GM12875 (cell line): ENCODE results near the gene PDE2A.

Experiments used
- H3K4me3 ChIP-seq: one replicate; pipeline ENCODE4 v1.5.1; 2011; ENCODE audit warnings: low read depth, low read length, control low read depth
- CTCF ChIP-seq: IDR thresholded peaks from 2 replicates; pipeline ENCODE4 v1.5.1; 2011; ENCODE audit warnings: low read depth, mild to moderate bottlenecking, control low read depth, inconsistent platforms, low read length, moderate library complexity, borderline replicate concordance; ENCODE audit not compliant: insufficient read depth

Gene PDE2A

GRCh38 chr11:72684236-72684912, 10.2 kb upstream of the PDE2A start:
- TF ChIP-seq CTCF: peak; percentile 85
- H3K4me3 ChIP-seq: no peak overlapping the region

- TF ChIP-seq CTCF: peak; percentile 98
- no peak overlapping the region for H3K4me3 ChIP-seq
Observed at GRCh38 chr11:72683782-72684200, 9.6 kb upstream of the PDE2A start.

- no peak overlapping the region for H3K4me3 ChIP-seq
- TF ChIP-seq CTCF: no peak
Observed at GRCh38 chr11:72682858-72683243, 8.6 kb upstream of the PDE2A start.

GRCh38 chr11:72682238-72682857, 8.1 kb upstream of the PDE2A start:
- no peak for TF ChIP-seq CTCF
- H3K4me3 ChIP-seq: no peak overlapping the region

- no peak for TF ChIP-seq CTCF
- no peak overlapping the region for H3K4me3 ChIP-seq
Observed at GRCh38 chr11:72681226-72682153, 7.3 kb upstream of the PDE2A start.

GRCh38 chr11:72680624-72681158, 6.5 kb upstream of the PDE2A start:
- H3K4me3 ChIP-seq: no peak overlapping the region
- no peak for TF ChIP-seq CTCF

GRCh38 chr11:72679869-72680268, 5.6 kb upstream of the PDE2A start:
- no peak for TF ChIP-seq CTCF
- no peak overlapping the region for H3K4me3 ChIP-seq
